Measurements from ENCODE around the gene RARB.

- TF ChIP-seq, protein P1, sequence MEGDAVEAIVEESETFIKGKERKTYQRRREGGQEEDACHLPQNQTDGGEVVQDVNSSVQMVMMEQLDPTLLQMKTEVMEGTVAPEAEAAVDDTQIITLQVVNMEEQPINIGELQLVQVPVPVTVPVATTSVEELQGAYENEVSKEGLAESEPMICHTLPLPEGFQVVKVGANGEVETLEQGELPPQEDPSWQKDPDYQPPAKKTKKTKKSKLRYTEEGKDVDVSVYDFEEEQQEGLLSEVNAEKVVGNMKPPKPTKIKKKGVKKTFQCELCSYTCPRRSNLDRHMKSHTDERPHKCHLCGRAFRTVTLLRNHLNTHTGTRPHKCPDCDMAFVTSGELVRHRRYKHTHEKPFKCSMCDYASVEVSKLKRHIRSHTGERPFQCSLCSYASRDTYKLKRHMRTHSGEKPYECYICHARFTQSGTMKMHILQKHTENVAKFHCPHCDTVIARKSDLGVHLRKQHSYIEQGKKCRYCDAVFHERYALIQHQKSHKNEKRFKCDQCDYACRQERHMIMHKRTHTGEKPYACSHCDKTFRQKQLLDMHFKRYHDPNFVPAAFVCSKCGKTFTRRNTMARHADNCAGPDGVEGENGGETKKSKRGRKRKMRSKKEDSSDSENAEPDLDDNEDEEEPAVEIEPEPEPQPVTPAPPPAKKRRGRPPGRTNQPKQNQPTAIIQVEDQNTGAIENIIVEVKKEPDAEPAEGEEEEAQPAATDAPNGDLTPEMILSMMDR (IDR thresholded peaks at IDR 0.05) = no peak
- TF ChIP-seq POLR2A (IDR thresholded peaks at IDR 0.05) (no peak), POLR2AphosphoS5 (IDR thresholded peaks at IDR 0.05) (no peak)
These were observed 148.9 kb downstream of the RARB start for GRCh38 chr3:25576831-25577454.
